Muscle layer of duodenum (tissue), 2 donors: ENCODE measurements around the gene LRRC4B.

Experiments
- H3K27ac ChIP-seq: one replicate; pipeline ENCODE4 v1.7.0; 2013; ENCODE audit warnings: mild to moderate bottlenecking, low read length
- H3K27me3 ChIP-seq: one replicate; pipeline ENCODE4 v1.7.0; 2013; ENCODE audit warnings: low read depth, mild to moderate bottlenecking, control low read depth, low read length
- H3K36me3 ChIP-seq, 2 donors: one replicate each; pipeline ENCODE4 v1.7.0; 2013; ENCODE audit warnings: low read length in 2 of 2, control low read depth in 1 of 2, mild to moderate bottlenecking in 1 of 2; ENCODE audit not compliant: insufficient read depth in 2 of 2, control insufficient read depth in 1 of 2
- H3K4me1 ChIP-seq, 2 donors: one replicate each; pipeline ENCODE4 v1.7.0; 2013; ENCODE audit warnings: low read length in 2 of 2, mild to moderate bottlenecking in 2 of 2, control low read depth in 1 of 2, moderate library complexity in 1 of 2; ENCODE audit not compliant: insufficient read depth in 2 of 2, control insufficient read depth in 1 of 2
- H3K4me3 ChIP-seq, 2 donors: one replicate each; pipeline ENCODE4 v1.7.0; 2013; ENCODE audit warnings: low read length in 2 of 2, low read depth in 1 of 2, mild to moderate bottlenecking in 1 of 2
- H3K9me3 ChIP-seq, 2 donors: one replicate each; pipeline ENCODE4 v1.7.0; 2013; ENCODE audit warnings: low read length in 2 of 2, control low read depth in 1 of 2, mild to moderate bottlenecking in 1 of 2; ENCODE audit not compliant: control insufficient read depth in 1 of 2
- donor health status: healthy.

Gene LRRC4B

GRCh38 chr19:50486823-50487515, 81.3 kb downstream of the LRRC4B start:
- Histone ChIP-seq H3K4me3 (no peak overlapping the region), H3K27ac (no peak overlapping the region)

GRCh38 chr19:50485284-50485955, 82.8 kb downstream of the LRRC4B start:
- H3K36me3 ChIP-seq, result peaks cover 0 to 39% of the 10 kb centered on the region in 2 donors
- H3K4me1 ChIP-seq, result no peaks in the 10 kb centered on the region
- H3K27me3 ChIP-seq, result no peaks in the 10 kb centered on the region
- no peak overlapping the region for H3K4me3 ChIP-seq
- no peaks in the 10 kb centered on the region for H3K9me3 ChIP-seq
- no peak overlapping the region for H3K27ac ChIP-seq

More at GRCh38 chr19:50486823-50487515, 81.3 kb downstream of the LRRC4B start:
- Histone ChIP-seq H3K27me3 (no peaks in the 10 kb centered on the region), H3K36me3 (peaks cover 0 to 25% of the 10 kb centered on the region in 2 donors), H3K9me3 (no peaks in the 10 kb centered on the region), H3K4me1 (no peaks in the 10 kb centered on the region)

- Histone ChIP-seq H3K4me1 (peaks cover 0 to under 1% of the 10 kb centered on the region in 2 donors), H3K36me3 (peaks cover 0 to 53% of the 10 kb centered on the region in 2 donors), H3K27me3 (no peaks in the 10 kb centered on the region), H3K9me3 (no peaks in the 10 kb centered on the region), H3K27ac (no peak overlapping the region), H3K4me3 (no peak overlapping the region)
Observed at GRCh38 chr19:50482916-50483315, 85.3 kb downstream of the LRRC4B start.

GRCh38 chr19:50482271-50482855, 85.9 kb downstream of the LRRC4B start:
- no peaks in the 10 kb centered on the region for H3K9me3 ChIP-seq
- peaks cover 4 to 6% of the 10 kb centered on the region in 2 donors for H3K4me1 ChIP-seq
- H3K27ac ChIP-seq, result no peak overlapping the region
- H3K4me3 ChIP-seq, result no peak overlapping the region
- H3K36me3 ChIP-seq, result peaks cover 0 to 53% of the 10 kb centered on the region in 2 donors
- no peaks in the 10 kb centered on the region for H3K27me3 ChIP-seq

- H3K36me3 ChIP-seq, result peaks cover 0 to 53% of the 10 kb centered on the region in 2 donors
- no peak overlapping the region for H3K4me3 ChIP-seq
- no peak overlapping the region for H3K27ac ChIP-seq
- H3K27me3 ChIP-seq, result no peaks in the 10 kb centered on the region
- no peaks in the 10 kb centered on the region for H3K9me3 ChIP-seq
- peaks cover 4 to 13% of the 10 kb centered on the region in 2 donors for H3K4me1 ChIP-seq
Observed at GRCh38 chr19:50481351-50482149, 86.7 kb downstream of the LRRC4B start.

- H3K36me3 ChIP-seq, result peaks cover 0 to 53% of the 10 kb centered on the region in 2 donors
- no peak overlapping the region for H3K27ac ChIP-seq
- no peaks in the 10 kb centered on the region for H3K27me3 ChIP-seq
- H3K4me3 ChIP-seq, result no peak overlapping the region
- H3K9me3 ChIP-seq, result no peaks in the 10 kb centered on the region
- H3K4me1 ChIP-seq, result peaks cover 4 to 13% of the 10 kb centered on the region in 2 donors
Observed at GRCh38 chr19:50480281-50481111, 87.7 kb downstream of the LRRC4B start.

- H3K4me3 ChIP-seq, result no peak overlapping the region
- no peak overlapping the region for H3K27ac ChIP-seq
- H3K36me3 ChIP-seq, result peaks cover 0 to 53% of the 10 kb centered on the region in 2 donors
- peaks cover 4 to 13% of the 10 kb centered on the region in 2 donors for H3K4me1 ChIP-seq
- no peaks in the 10 kb centered on the region for H3K9me3 ChIP-seq
- no peaks in the 10 kb centered on the region for H3K27me3 ChIP-seq
Observed at GRCh38 chr19:50479761-50480251, 88.4 kb downstream of the LRRC4B start.

GRCh38 chr19:50478901-50479715, 89.1 kb downstream of the LRRC4B start:
- Histone ChIP-seq H3K27me3 (no peaks in the 10 kb centered on the region), H3K4me3 (no peak overlapping the region), H3K27ac (no peak overlapping the region), H3K36me3 (peaks cover 0 to 48% of the 10 kb centered on the region in 2 donors), H3K4me1 (peaks cover 4 to 13% of the 10 kb centered on the region in 2 donors), H3K9me3 (no peaks in the 10 kb centered on the region)

- H3K9me3 ChIP-seq, result no peaks in the 10 kb centered on the region
- H3K4me3 ChIP-seq, result peak overlapping the region; percentile 18 to 85
- peaks cover 4 to 13% of the 10 kb centered on the region in 2 donors for H3K4me1 ChIP-seq
- H3K36me3 ChIP-seq, result peaks cover 0 to 39% of the 10 kb centered on the region in 2 donors
- H3K27ac ChIP-seq, result no peak overlapping the region
- no peaks in the 10 kb centered on the region for H3K27me3 ChIP-seq
Observed at GRCh38 chr19:50477751-50478515, 90.3 kb downstream of the LRRC4B start.
